NCI-H524 treated with DMSO at 0.1 percent for 48 hours (cell line): ENCODE data around the gene PTPRE.
"Not testable (repeated sequence)": the region's sequence is repeated elsewhere in the genome, so short reads cannot be mapped to it uniquely, and the experiment has no call there.

ENCODE experiments used
- DNase-seq: peaks from one replicate; lab custom pipeline; 2025; lab: John Stamatoyannopoulos, UW

The PTPRE gene

GRCh38 chr10:127982601-127983000, 75.7 kb downstream of the PTPRE start:
- DNase-seq, result no peak

DNA sequence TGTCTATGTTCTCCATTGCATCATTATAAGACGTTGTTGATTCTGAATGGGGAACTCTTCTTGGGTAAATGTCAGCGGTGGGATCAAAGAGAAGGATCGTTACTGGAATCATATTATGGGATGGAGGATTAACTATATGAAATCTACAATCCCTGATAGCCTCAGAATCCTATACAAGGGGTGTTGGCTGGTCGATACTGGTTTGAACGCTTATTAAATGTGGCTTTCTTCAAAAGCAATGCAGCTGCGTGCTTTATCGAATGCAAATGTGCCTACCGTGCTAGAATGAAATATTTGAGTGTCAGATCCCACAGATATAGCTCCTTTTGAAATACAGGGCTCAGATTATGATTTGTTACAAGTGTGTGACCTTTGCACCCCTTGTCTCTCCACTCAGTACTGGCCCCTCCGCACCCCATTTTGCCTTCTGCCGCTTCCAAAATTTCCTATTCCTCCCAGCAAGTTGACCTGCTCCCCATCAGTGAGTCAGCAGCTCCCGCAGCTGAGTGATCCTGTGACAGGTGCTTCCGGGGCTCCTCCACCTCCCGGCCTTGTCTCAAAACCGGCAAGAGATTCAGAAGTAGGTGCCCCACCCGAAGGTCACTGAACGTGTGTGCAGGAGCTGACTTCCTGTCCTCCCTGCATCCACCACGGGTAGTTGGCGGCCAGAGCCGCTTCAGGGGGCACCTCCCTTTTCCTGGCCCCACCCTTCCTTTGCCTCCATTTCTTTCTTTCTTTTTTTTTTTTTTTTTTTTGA, 76.6 kb downstream of the PTPRE start:
- DNase-seq, result no peak

GRCh38 chr10:127984945-127985344, 78.0 kb downstream of the PTPRE start:
- no peak for DNase-seq

- no peak for DNase-seq
Observed at GRCh38 chr10:127986531-127987466, 79.9 kb downstream of the PTPRE start.

DNA sequence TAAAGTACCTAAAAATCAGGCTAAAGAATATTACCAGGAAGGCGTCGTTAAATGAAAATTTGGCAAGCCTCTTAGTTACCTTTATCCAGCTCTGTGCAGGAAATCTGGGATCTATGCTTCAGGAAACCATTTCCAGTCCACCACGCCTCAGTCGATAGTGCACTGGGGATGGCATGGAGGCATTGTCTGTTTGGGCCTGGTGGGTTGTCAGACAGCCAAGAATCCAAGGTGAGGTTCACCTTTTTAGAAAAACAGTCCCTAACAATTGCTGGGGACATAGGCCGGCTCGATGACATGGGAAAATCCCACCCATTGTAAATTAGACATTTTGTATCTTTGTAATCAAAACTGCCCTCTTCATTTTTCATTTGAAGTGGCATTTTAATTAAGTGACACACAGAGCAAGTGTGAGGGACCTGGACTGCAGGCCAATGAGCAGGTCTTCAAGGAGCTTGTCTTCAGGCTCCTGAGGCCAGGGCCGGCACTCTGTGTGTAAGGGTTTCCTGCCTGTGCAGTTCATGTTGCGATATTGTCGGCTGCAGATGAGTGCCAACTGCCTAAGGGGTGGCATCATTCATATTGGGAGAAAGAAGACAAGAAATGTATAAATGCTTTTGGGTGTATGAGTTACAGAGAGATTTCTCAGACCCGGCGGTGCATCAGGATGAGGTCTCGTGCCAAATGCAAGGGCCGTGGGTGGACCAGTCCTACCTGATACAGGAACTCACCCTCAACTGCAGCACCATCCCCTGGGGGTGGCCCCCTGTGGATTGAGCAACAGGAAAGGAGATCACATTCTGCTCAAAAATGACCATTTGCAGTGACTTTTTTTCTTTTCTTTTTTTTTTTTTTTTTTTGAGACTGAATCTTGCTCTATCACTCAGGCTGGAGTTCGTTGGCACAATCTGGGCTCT, 80.8 kb downstream of the PTPRE start:
- no peak for DNase-seq

- no peak for DNase-seq
Observed at GRCh38 chr10:127989481-127990012, 82.6 kb downstream of the PTPRE start.

DNA sequence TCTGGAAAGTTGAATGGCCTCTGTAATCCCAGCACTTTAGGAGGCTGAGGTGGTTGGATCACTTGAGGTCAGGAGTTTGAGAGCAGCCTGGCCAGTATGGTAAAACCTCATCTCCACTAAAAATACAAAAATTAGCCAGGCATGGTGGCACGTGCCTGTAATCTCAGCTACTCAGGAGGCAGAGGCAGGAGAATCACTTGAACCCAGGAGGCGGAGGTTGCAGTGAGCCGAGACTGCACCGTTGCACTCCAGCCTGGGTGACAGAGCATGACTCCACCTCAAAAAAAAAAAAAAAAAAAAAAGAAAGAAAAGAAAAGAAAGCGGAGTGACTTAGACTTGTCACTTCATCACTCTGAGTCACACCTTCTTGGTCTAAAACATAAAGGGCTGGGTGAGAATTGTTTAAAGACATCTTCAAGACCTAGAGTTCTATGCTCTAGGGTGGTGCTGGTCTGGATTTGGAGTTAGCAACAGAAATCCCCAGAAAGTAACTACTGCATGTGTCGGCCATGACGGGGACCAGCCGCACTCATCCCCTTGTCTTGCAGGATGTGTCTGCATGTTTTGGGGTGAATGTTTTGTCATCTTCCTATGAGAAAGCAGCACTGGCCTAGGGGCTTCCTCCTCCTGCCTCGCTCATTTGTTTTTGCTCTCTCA, 83.4 kb downstream of the PTPRE start:
- not testable (repeated sequence) for DNase-seq

DNA sequence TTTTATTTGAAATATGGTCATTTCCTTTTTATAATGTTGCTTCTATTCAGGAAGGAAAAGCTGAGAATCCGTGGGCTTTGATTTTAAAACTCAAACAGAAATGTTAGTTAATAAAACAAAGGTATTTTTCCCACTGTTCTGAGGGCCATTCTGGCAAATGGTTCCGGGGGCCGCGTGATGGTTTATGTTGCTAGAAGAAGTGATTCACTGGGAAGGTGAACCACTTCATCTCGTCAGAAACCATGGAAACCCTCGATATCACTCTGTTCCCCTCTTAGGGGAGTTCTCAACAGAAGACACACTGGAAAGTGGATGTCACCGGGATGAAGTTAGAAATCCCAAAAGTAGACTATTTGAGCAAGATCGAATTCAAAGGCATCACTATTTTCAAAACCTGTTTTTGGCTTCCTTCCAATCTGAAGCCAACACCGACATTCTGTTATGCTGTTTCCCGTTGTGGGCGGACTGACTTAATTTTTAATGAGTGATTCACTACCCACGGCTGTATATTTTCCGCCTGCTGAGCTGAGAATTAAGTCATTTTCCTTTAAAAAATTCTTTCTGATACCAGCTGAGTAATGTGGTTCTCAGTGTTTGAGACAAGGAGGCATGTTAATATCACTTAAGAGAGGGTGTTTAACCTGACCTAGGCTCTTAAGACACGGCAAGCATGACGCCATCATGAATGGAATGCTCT, 84.1 kb downstream of the PTPRE start:
- DNase-seq, result no peak

- DNase-seq, result no peak
Observed at GRCh38 chr10:127991543-127992255, 84.8 kb downstream of the PTPRE start.

DNA sequence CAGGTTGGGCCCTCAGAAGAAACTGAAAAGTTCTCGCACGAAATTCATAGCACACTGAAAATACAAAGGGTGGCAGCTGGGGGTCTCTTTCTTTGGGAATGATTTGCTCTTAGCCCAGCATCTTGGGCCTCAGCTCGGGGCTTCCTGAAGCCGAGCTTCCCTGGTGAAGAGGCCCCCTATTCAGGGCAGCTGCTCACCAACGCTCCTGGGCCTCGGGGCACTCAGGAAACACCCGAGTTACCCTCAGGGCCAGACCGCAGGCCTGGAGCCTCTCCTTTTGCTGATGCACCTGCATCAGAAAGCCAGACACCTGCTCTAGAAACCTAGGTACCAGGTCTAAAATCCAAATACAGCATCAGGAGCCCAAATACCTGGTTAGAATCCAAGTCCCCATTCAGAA, 85.5 kb downstream of the PTPRE start:
- DNase-seq, result no peak

- DNase-seq, result no peak
Observed at GRCh38 chr10:127993056-127993690, 86.3 kb downstream of the PTPRE start.

GRCh38 chr10:127995939-127996338, 89.0 kb downstream of the PTPRE start:
- no peak for DNase-seq

- no peak for DNase-seq
Observed at GRCh38 chr10:127996586-127996985, 89.7 kb downstream of the PTPRE start.

DNA sequence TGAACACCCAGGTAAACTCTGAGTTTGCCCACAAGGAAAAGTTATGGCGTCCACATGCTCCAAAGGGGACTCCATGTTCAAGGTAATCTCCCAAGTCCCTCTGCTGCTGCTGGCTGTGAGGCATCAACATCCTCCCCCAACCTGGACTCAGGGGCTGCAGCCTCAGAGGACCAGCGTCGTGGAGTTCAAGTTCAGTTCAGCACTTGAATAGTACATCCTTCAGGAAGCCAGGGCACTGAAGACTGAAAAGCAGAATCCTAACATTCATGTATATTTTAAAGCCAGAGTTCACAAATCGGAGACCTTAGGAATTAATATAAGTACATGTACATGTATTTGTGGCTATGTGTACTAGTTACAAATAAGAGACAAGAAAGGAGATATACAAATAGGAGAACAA, 90.4 kb downstream of the PTPRE start:
- no peak for DNase-seq

DNA sequence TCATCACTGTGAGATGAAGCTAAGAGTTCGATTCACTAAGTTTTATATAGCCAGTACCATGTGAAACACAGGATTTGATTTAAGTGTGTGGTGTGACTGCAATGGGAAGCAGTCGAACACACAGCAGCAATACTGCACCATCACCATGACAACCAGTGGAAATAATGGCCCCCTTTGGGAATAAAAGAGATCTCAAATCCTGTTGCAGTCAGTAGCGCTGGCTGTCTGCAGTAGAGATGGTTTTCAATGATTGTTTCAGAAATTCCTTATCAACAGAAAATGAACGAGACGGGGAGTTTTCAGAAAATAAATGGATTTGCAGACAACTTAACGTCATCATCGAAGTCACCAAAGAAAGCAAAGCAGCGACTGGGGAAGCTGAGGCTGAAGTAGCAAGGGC, 91.0 kb downstream of the PTPRE start:
- DNase-seq, result no peak

- DNase-seq, result no peak
Observed at GRCh38 chr10:127998501-127999144, 91.7 kb downstream of the PTPRE start.

DNA sequence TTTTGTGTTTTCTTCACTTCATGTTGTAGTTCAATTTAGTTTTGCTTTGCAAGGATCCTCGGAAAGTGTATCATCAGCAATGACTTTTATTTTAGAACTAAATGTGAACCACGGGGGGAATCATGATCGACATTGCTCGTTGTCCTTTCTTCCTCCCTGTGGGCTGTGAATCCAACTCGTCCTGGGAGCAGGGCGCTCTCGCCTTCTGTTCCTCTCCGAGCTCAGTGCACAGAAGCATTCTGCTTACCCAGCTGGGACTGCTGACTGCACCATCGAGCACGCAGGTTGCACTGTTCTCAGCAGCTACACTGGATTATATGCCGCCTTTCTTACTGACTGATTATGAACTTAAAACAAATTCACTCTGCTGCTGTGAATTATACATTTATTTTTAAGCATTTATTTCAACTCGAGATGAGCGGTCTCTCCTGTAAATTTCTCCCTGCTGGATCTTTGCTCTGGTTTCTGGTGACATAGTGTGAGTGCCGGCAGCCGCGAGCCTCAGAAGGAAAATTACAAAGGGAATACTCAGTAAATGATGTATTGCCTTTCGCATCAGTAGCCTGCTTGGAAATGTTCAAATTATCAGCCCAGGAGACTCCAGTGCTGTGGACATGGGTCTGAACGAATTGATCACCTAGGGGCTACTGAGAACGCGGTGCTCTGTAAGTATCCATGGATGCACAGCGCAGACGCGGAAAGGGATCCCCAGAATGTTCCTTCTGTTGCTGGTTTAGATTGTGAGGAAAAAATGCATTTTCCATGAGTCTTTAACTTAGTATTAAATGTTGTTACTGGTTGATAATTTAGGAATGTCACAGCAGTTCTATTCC, 92.6 kb downstream of the PTPRE start:
- no peak for DNase-seq
